Measurements from ENCODE around the gene SORL1.

GRCh38 chr11:121604152-121604551 lies 152.0 kb downstream of the SORL1 start:
- TF ChIP-seq CTCF (conservative IDR thresholded peaks at IDR 0.05; ENCODE audit: low read length) (no peak), EZH2phosphoT487 (IDR thresholded peaks at IDR 0.05; ENCODE audit: borderline replicate concordance) (no peak)

Data from Loucy (cell line).